Ramos (cell line): ENCODE data around the gene TNN.

Experiments
- in situ Hi-C: fragments of 300-500 bp; cut with MboI; formaldehyde crosslinking; loops from one replicate; pipeline ENCODE4 v1.14.3; 2022; ENCODE audit warnings: low sequenced_read_pairs; ENCODE audit not compliant: unreplicated experiment

The TNN gene

DNA sequence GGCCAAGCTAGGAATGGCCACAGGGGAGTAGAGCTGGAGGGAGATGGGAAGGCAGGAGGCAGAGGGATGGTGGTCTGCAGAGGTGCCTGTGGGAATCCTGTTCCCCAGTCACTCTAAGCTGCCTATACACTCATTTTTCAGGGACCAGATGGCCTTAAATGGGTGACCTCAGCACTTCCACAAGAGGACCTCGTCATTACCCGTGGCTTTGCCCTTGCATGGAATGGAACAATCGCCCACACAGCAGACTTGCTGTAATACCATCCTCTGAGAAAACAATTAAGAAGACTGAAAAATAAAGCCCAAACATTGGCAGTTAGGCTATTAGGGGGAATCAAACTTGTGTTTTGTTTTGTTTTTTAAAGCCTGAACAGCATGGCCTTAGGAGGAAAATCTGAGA is 12.9 kb upstream of the TNN start:
- in situ Hi-C loops: no loop called here

DNA sequence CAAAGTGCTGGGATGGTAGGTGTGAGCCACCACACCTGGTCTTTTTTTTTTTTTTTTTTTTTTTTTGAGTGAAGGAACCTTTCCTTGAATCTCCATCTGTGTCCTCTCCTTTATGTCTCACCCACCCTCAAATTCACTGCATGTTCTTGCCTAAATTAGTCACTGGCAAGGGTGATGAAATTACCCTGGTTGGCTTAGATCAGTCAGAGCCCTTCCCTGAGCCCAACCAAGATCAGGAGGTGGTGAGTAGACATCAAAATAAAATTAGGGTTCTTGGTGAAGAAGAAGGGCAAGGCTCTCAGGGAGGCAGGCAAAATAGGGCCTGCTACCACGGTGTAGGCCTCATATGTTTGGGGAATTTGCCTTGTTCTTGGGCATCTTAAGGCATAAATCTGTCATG is 5.3 kb upstream of the TNN start:
- in situ Hi-C loops: no loop called here

DNA sequence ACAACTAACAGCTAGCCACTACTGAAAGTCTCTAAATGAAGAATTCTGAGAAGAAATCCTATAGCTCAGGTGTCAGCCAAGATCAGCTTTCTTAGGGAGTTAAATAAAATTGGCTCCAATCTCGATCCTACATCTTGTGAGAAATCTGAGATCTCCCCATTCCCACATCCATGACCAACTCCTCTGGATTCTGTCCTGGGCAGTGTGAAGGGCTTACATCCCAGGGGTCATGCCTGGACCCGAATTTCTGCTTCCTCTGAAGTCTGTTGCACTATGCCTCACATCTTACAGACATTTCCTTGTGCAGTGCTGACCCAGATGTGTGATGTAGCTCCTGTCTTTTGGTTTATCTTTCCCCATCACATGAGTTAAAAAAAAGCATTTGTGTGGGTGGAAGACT is 4.8 kb upstream of the TNN start:
- in situ Hi-C loops: no loop called here

DNA sequence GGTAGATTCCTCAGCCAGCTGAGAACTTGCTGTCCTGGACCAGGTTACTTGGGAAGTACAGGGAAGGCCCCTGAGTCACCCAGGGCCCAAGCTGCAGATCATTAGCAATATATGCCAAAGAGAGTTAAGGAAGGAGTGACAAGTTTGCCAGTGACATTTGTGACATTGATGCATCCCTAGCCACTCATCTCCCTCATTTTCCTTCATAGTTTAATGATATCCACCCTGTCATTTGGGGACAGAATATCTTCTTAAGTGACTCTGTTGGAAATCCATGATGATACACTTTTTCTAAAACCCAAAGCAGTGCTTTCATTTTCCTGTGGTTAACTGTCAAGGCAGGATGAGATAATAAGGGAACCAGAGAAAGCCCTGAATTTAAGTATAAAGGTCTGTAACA is 3.2 kb downstream of the TNN start:
- in situ Hi-C loops: no loop called here

DNA sequence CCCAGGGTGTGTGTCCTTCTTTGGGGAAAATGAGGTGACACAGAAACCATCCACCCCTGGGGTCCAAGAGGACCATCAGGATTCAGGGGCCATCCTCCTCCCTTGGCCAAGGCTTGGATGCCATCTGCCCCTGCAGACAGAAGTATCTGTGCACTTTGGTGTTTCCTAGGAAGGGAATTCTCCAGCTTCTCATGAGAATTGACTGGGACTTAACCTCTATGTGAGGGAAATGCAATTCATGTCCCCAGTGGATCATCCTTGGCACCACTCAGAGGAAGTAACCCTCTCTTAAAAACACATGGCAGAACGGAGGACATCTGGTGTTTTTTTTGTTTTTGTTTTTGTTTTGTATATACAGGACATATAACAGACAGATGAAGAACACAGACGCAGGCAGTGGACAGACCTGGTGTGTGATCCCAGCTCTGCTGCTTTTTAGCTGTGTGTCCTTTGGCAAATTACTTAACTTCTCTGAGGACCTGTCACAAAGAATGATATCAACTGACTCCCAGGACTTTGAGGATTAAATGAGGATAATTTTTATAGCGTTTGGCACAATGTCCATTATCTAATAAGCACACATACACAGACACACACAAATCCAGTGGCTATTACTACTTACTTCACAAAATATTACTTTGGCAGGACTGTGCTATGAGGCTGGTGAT is 3.8 kb downstream of the TNN start:
- in situ Hi-C loops: no loop called here

DNA sequence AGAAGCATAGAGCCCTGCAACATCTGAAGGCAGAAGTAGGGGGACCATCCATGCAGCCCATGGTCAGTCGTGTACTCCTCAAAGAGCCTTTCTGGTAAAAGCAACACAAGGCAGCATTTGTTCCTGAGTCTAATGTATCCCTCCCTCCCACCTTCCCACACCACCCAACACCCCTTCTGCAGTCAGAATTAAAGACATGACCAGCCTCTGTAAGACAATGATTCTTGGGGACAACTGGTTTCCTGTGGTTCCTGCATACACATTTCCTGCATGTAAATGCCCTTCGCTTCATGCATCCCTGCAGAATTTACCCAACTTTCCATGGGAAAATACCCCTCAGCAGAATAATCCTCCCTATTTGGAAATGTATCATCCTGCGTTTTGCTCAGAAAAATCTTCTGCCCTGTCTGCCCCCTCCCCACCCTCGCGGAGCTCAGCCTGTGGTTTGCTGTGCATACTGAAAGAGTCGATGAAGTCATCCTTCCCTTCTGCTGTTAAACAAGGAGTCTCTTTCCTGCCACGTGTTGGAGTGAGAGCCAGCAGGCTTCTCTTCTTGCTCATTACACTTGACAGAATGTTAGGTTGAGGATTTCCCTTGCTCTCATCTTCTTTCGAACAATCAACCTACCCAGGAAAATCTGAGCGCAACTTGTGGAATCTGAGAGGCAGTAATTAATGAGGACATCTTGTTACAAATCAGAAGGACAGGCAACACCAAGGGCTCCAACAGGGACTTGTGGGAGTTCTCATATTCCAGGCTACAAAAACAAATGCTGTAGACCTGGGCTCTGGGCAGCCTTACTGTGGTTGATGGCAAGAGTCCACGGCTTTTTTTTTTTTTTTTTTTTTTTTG is 4.7 kb downstream of the TNN start:
- in situ Hi-C loops: no loop called here

DNA sequence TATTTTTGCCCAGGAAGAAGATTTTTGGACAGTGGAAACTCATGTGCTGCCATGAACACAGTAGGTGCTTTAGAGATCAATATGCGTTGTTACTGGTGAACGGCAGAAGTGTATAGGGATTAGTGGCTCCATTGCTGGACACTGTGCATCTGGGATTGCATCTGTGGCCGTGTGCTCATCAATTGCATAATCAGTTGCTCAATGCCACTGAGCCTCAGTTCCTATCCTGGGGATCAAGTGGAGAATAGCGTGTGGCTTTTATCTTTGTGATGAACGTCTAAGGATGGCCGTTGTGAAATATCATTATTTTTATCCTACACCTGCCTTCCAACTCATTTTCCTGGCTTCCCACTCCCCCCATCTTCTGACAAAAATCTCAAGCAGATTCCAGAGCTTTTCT is 5.4 kb downstream of the TNN start:
- in situ Hi-C loops: no loop called here

DNA sequence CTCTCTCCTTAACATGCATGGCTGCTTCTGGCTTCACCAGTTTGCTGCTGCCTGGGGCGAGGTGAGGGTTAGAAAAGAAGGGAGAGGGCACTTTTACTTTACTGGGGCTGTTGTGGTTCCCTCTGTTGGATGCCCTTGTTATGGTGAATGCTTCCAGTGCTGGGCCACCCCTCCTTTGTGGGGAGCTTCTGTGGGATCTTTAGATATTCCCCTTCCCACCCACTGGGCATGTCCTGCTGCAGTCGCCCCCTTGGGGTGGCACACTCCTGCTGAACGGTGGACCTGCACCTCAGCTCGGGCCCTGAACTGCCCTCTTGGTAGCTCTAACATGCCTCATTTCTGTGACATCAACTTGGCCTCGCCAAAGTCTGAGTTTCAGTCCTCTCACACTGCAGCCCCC is 6.0 kb downstream of the TNN start:
- in situ Hi-C loops: no loop called here

DNA sequence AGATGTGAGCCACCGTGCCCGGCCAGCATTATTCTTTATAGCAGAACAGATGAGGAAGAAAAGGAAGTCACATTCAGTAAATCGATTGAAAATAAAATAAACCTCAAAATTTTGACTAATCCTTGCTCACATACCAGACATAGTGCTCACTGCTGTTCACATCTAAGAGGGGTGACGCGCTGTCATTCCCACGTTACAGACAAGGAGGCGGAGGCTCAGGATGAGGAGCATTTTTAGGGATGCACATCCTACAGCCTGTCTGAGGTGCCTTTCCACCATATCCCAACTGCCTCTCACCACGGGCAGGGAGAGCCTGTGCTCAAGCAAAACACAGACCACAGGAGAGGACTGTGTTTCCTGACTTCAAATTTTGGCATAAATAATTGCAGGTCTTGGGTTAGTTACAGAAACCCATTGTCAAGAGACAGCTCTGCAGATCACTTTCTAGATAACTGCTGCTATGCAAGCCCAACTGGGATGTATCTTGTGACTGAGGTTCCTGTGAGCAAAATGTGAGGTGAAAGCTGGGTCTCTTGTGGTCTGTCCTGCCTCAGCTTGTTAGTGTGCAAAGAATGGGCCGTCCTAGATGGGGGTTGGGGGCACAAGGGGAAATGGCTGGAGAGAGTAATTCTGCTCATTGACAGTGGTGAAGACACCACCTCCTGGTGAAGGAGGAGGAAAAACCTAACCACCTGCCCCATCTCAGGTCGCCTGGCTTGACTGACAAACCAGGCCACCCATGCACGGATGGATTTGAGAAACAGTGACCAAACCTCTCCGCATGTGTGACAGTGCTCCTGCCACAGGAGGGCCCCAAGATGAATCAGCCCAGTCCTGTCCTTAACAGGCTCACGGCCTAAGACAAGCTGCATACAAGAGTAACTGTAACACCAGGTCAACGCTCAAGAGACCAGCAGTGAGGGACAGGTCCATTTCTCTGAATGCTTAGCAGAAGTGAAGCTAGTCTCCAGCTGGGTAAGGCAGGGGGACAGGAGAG is 8.2 kb downstream of the TNN start:
- in situ Hi-C loops: no loop called here

DNA sequence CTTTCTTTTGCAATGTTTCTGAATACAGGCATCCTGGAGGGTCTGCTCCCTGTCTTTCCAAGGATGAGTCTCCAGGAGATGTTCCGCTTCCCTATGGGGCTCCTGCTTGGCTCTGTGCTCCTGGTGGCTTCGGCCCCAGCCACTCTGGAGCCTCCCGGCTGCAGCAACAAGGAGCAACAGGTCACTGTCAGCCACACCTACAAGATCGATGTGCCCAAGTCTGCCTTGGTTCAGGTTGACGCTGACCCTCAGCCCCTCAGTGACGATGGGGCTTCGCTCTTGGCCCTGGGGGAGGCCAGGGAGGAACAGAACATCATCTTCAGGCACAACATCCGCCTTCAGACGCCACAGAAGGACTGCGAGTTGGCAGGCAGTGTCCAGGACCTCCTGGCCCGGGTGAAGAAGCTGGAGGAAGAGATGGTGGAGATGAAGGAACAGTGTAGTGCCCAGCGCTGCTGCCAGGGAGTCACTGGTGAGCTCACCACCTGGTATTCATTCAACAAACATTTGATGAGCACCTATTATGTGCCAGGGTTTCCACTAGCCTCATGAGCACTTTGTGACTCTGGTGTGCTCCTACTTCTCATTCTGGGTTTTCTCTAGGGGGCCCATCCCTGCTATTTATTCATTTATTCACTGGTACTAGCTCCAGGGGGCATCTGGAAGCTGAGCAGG is 9.9 kb downstream of the TNN start:
- in situ Hi-C loops: no loop called here

DNA sequence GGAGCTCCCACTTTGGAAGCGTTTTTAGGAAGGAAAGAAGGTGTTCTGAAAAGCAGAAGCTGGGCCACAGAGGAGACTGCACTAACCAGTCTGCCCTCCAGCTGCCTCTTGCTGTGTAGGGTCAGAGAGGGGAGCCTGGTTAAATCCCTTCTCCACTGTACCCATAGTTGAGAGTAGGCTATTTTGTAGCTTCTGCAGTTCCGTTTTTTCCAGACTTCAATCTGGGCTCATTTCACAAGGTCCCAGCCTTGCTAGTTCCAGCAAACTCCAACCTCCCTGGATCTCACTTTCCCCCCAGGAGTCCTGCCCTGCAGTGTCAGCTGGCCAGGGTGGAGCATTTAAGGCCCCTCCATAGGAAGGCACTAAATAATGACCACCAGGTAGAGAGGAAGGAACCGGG is 11.0 kb downstream of the TNN start:
- in situ Hi-C loops: no loop called here

DNA sequence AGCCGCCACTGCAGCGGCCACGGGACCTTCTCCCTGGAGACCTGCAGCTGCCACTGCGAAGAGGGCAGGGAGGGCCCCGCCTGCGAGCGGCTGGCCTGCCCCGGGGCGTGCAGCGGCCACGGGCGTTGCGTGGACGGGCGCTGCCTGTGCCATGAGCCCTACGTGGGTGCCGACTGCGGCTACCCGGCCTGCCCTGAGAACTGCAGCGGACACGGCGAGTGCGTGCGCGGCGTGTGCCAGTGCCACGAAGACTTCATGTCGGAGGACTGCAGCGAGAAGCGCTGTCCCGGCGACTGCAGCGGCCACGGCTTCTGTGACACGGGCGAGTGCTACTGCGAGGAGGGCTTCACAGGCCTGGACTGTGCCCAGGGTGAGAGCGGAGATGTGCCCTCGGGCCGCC is 11.7 kb downstream of the TNN start:
- in situ Hi-C loops: no loop called here

DNA sequence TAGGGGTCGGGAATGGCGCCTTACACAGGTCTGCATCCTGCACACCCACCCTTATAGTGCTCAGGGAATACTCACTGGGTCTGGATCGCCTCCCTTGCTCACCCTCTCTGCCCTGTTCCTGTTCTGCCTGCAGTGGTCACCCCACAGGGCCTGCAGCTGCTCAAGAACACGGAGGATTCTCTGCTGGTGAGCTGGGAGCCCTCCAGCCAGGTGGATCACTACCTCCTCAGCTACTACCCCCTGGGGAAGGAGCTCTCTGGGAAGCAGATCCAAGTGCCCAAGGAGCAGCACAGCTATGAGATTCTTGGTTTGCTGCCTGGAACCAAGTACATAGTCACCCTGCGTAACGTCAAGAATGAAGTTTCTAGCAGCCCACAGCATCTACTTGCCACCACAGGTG is 12.4 kb downstream of the TNN start:
- in situ Hi-C loops: no loop called here

DNA sequence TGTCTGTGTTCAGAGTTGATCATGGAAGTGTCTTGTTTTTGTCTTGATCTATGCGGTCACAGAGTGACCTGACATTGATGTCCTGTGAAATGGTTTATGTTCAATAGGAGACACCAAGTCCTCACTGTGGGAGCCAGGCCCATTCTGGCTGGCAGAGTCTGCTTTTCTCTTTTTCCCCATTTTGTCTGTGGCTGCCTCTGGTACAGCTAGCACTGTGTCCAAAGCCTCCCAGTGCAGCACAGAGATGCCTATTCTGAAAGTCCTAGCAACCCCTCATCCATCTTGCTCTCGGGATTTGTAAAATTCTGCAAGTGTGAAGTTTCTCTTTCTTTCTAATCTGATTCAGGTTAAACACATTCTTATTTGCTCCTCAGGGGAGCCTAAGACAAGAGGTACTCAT is 14.3 kb downstream of the TNN start:
- in situ Hi-C loops: no loop called here

DNA sequence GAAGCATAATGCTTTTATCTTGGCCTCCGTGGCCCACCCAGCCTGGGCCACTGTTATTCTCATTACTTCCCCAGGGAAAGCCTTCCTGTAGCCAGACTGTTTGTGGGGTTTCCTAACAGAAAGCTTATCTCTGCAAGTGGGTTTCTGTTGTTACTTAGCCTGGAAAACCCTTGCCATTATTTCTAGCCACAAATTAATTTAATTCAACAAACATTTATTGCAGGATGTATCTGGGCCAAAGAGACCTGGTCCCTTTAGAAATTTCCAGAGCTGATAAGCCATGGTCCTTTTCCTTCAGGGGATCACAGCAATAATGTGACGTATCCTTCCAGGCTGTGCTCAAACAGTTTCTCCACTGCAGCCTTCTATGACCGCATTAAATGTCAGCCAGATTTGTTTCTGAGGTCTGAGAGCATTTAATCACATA is 20.9 kb downstream of the TNN start:
- in situ Hi-C loops: no loop called here

DNA sequence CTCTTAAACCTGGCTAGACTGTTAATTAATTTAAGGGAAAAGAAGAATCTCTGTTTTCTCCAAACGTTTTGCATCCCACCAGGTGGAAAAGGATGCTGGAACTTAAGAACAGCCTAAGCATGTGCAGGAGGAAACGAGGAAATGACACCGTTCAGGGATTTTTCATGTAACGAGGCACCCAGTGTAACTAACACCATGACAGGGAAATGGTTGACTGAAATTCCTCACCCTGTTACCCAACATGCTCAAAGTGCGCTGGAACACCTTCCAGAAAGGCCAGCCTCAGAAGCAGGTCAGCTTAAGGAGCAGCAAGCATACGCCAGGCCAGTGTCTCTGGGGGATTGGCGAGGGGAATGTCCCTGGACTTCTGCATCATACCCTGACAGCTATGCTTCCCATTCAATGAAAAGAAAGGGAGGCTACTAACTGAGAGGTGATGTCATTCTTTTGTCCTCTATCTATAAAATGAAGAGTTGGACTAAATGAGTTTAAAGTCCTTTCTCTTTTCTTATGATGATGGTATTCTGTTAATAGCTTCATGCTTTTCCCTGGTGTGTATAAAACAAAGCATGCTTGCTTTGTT is 21.6 kb downstream of the TNN start:
- in situ Hi-C loops: no loop called here

DNA sequence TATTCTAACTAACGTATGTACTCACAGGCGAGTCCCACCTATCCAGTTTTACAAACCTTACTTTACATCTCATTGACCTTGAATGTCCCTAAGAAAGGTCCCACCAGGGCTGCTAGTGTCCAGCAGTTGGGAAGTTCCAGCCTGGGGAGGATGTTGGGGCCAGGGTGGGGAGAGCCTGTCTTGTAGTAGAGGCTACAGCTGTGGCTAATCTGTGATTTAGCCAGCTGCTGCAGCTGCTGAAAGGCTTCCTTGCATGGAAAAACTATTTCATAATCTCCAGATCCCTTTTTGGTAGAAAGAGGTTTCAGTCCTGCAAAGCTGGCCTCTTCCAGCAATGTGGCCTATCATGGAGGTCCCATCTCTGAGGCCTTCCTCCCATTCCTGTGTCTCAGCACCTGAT is 23.1 kb downstream of the TNN start:
- in situ Hi-C loops: no loop called here

DNA sequence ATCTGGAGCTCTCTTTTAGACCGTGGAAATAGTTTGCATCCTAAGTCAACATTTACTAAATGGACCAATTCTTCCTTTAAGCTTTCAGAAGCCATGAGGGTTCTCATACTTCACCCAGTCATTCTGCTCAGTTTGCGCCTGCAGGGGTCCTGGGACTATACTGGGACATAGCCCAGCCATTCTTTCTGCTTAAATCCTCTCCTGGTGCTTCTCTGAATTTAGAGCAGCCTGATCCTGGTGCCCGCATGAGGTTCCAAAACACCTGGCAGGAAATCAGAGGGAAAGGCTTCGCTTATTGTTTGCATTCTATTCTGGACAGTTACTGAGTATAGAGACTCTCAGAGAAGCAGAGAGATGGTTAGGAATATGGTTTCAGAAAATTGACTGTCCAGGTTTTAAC is 27.0 kb downstream of the TNN start:
- in situ Hi-C loops: no loop called here

DNA sequence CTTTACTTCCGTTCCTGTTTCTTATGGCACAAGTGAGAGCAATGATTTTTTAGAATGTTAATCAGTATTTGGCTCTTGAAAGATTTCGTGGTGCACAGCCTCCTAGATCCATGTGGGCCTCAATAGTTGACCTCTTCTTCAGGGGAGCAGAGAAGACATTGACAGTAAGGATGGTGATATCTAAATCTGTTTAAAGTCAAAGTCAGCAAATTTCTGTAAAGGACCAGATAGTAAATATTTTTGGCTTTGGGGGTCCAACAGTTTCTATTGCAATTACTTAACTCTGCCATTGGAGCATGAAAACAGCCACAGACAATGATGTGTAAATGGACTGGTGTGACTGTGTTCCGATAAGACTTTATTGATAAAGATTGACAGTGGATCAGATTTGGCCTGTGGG is 27.4 kb downstream of the TNN start:
- in situ Hi-C loops: no loop called here
